GM12872 (cell line): ENCODE measurements around the gene SLC44A5.

Experiments used
- CTCF ChIP-seq: IDR thresholded peaks from 3 replicates; pipeline ENCODE4 v1.5.1; 2011; ENCODE audit warnings: low read depth, mild to moderate bottlenecking, low read length, moderate library complexity; ENCODE audit not compliant: insufficient read depth

SLC44A5 gene

GRCh38 chr1:75312620-75313019 lies 298.3 kb downstream of the SLC44A5 start:
- TF ChIP-seq CTCF: no peak

- TF ChIP-seq CTCF: no peak
These were observed 300.8 kb downstream of the SLC44A5 start for GRCh38 chr1:75310067-75310466.

- TF ChIP-seq CTCF: no peak
These were observed 302.5 kb downstream of the SLC44A5 start for GRCh38 chr1:75308365-75308764.

- TF ChIP-seq CTCF: no peak
These were observed 305.9 kb downstream of the SLC44A5 start for GRCh38 chr1:75305061-75305460.

GRCh38 chr1:75293270-75293669 lies 317.6 kb downstream of the SLC44A5 start:
- no peak for TF ChIP-seq CTCF

GRCh38 chr1:75292013-75292412 lies 318.9 kb downstream of the SLC44A5 start:
- TF ChIP-seq CTCF: no peak

GRCh38 chr1:75276385-75276784 lies 334.5 kb downstream of the SLC44A5 start:
- TF ChIP-seq CTCF: no peak

GRCh38 chr1:75275631-75276030 lies 335.3 kb downstream of the SLC44A5 start:
- no peak for TF ChIP-seq CTCF
